Rectal smooth muscle tissue (tissue), 1 donor: ENCODE measurements around the gene DSCAM.
"Not testable (repeated sequence)": the region's sequence is repeated elsewhere in the genome, so short reads cannot be mapped to it uniquely, and the experiment has no call there.

Experiments used
- H3K27ac ChIP-seq: one replicate; pipeline ENCODE4 v1.7.0; 2013; ENCODE audit warnings: low read depth, low read length, inconsistent platforms
- H3K27me3 ChIP-seq: one replicate; pipeline ENCODE4 v1.7.0; 2013; ENCODE audit warnings: low read length; ENCODE audit not compliant: control insufficient read depth, insufficient read depth
- H3K36me3 ChIP-seq: one replicate; pipeline ENCODE4 v1.7.0; 2013; ENCODE audit warnings: low read length; ENCODE audit not compliant: control insufficient read depth, insufficient read depth
- H3K4me1 ChIP-seq: one replicate; pipeline ENCODE4 v1.7.0; 2013; ENCODE audit warnings: low read length; ENCODE audit not compliant: control insufficient read depth, insufficient read depth
- H3K4me3 ChIP-seq: one replicate; pipeline ENCODE4 v1.7.0; 2013; ENCODE audit warnings: low read length
- H3K9ac ChIP-seq: one replicate; pipeline ENCODE4 v1.7.0; 2013; ENCODE audit warnings: low read length

Gene DSCAM

DNA sequence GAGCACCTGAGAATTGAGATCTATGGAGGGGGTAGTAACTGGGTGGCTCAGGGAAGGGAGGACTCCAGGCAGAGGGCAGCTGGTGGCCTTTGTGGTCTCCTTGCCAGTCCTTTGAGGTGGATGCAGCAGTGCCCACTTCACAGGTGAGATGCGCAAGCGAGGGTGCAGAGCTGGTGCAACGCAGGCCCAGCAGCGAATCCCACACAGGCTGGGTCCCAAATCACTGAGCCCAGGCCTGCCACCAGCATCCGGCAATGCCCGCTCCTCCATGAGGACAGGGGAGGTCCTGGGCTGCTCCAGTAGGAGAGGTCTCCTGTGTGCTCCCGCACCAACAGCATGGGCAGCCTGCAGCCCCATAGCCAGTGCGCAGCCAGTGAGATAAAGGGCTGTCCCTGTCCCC is 661.8 kb downstream of the DSCAM start:
- Histone ChIP-seq H3K36me3 (no peaks in the 10 kb centered on the region), H3K4me3 (no peak overlapping the region), H3K27me3 (no peaks in the 10 kb centered on the region), H3K4me1 (no peaks in the 10 kb centered on the region), H3K27ac (no peak overlapping the region), H3K9ac (no peak overlapping the region)

DNA sequence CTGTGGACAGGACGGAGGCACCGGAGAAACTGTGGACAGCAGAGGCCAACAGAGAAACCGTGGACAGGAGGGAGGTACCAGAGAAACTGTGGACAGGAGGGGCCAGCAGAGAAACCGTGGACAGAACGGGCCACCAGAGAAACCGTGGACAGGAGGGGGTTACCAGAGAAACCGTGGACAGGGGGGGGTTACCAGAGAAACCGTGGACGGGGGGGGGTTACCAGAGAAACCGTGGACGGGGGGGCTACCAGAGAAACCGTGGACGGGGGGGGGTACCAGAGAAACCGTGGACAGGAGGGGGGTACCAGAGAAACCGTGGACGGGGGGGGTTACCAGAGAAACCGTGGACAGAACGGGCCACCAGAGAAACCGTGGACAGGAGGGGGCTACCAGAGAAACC is 664.5 kb downstream of the DSCAM start:
- not testable (repeated sequence) for H3K4me1 ChIP-seq, H3K4me3 ChIP-seq, H3K9ac ChIP-seq, H3K36me3 ChIP-seq, H3K27ac ChIP-seq, H3K27me3 ChIP-seq

- Histone ChIP-seq H3K27ac (no peak overlapping the region), H3K4me3 (no peak overlapping the region), H3K27me3 (no peaks in the 10 kb centered on the region), H3K36me3 (no peaks in the 10 kb centered on the region), H3K9ac (no peak overlapping the region), H3K4me1 (no peaks in the 10 kb centered on the region)
Measured at GRCh38 chr21:40179166-40179565, 667.8 kb downstream of the DSCAM start.

DNA sequence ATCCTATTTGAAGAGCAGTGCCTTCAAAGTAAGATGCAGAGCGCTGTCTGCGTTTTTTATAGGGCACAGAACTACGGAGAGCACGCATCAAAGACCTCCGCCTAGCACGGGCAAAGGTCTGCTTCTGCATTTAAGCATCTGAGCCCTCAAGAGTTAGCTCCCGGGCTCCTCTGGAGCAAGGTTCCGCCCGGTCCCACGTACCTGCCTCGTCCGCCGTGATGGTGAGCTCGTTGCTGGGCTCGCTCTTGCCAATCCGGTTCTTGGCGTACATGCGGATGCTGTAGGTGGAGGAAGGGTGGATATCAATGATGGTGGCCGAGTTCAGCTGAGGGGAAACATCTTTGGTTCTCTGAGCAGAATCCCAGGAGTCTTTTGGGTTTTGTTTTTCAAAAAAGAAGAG is 668.2 kb downstream of the DSCAM start:
- H3K4me3 ChIP-seq, result no peak overlapping the region

GRCh38 chr21:40177979-40178378 is 669.0 kb downstream of the DSCAM start:
- Histone ChIP-seq H3K9ac (no peak overlapping the region), H3K4me3 (no peak overlapping the region), H3K27ac (no peak overlapping the region), H3K27me3 (no peaks in the 10 kb centered on the region), H3K36me3 (no peaks in the 10 kb centered on the region), H3K4me1 (no peaks in the 10 kb centered on the region)

More for the DNA sequence above, 668.2 kb downstream of the DSCAM start:
- no peak overlapping the region for H3K27ac ChIP-seq
- H3K4me1 ChIP-seq, result no peaks in the 10 kb centered on the region
- H3K27me3 ChIP-seq, result no peaks in the 10 kb centered on the region
- no peak overlapping the region for H3K9ac ChIP-seq
- H3K36me3 ChIP-seq, result no peaks in the 10 kb centered on the region

GRCh38 chr21:40176724-40177123 is 670.2 kb downstream of the DSCAM start:
- Histone ChIP-seq H3K36me3 (no peaks in the 10 kb centered on the region), H3K27me3 (no peaks in the 10 kb centered on the region), H3K27ac (no peak overlapping the region), H3K4me3 (no peak overlapping the region), H3K9ac (no peak overlapping the region), H3K4me1 (no peaks in the 10 kb centered on the region)

GRCh38 chr21:40173816-40174215 is 673.1 kb downstream of the DSCAM start:
- Histone ChIP-seq H3K9ac (no peak overlapping the region), H3K4me3 (no peak overlapping the region), H3K27ac (no peak overlapping the region), H3K36me3 (no peaks in the 10 kb centered on the region), H3K4me1 (no peaks in the 10 kb centered on the region), H3K27me3 (no peaks in the 10 kb centered on the region)

GRCh38 chr21:40169971-40170370 is 677.0 kb downstream of the DSCAM start:
- H3K9ac ChIP-seq, result no peak overlapping the region
- no peaks in the 10 kb centered on the region for H3K27me3 ChIP-seq
- no peak overlapping the region for H3K27ac ChIP-seq
- H3K4me1 ChIP-seq, result no peaks in the 10 kb centered on the region
- no peak overlapping the region for H3K4me3 ChIP-seq
- no peaks in the 10 kb centered on the region for H3K36me3 ChIP-seq

DNA sequence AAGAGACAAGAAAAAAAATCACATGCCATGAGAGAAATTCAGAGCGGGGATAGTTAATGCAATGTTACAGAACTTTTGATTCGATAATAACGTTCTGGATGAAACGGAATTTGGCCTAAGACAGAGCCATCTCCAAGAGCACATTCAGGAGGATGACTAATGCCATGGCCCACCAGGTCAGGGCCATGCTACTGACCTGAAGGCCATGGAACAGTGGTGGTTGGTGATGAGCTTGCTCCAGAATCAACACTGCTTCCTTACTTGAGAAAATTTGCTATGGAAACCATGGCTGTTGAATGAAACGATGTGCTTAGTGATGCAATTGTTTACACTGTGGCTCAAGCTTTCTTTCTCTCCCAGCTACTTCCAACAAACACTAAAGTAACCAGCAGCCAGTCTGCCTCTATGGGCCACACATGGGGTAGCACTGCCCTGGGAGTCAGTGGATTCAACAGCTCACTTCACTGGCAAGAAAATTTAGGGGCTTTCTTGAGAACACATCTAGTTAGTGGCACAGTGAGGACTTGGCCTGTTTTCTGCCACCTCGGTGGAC is 680.6 kb downstream of the DSCAM start:
- H3K4me3 ChIP-seq, result no peak overlapping the region
- no peaks in the 10 kb centered on the region for H3K4me1 ChIP-seq
- H3K9ac ChIP-seq, result no peak overlapping the region
- H3K27ac ChIP-seq, result no peak overlapping the region
- H3K27me3 ChIP-seq, result no peaks in the 10 kb centered on the region
- H3K36me3 ChIP-seq, result no peaks in the 10 kb centered on the region

- no peak overlapping the region for H3K9ac ChIP-seq
- H3K36me3 ChIP-seq, result no peaks in the 10 kb centered on the region
- H3K4me1 ChIP-seq, result no peaks in the 10 kb centered on the region
- no peak overlapping the region for H3K4me3 ChIP-seq
- no peaks in the 10 kb centered on the region for H3K27me3 ChIP-seq
- no peak overlapping the region for H3K27ac ChIP-seq
Measured at GRCh38 chr21:40165773-40166070, 681.2 kb downstream of the DSCAM start.

- H3K4me1 ChIP-seq, result no peaks in the 10 kb centered on the region
- H3K9ac ChIP-seq, result no peak overlapping the region
- H3K4me3 ChIP-seq, result no peak overlapping the region
- no peak overlapping the region for H3K27ac ChIP-seq
- H3K27me3 ChIP-seq, result no peaks in the 10 kb centered on the region
- H3K36me3 ChIP-seq, result no peaks in the 10 kb centered on the region
Measured at GRCh38 chr21:40164905-40165772, 681.8 kb downstream of the DSCAM start.

GRCh38 chr21:40162075-40162474 is 684.9 kb downstream of the DSCAM start:
- Histone ChIP-seq H3K27me3 (no peaks in the 10 kb centered on the region), H3K27ac (no peak overlapping the region), H3K4me1 (no peaks in the 10 kb centered on the region), H3K36me3 (no peaks in the 10 kb centered on the region), H3K4me3 (no peak overlapping the region), H3K9ac (no peak overlapping the region)

DNA sequence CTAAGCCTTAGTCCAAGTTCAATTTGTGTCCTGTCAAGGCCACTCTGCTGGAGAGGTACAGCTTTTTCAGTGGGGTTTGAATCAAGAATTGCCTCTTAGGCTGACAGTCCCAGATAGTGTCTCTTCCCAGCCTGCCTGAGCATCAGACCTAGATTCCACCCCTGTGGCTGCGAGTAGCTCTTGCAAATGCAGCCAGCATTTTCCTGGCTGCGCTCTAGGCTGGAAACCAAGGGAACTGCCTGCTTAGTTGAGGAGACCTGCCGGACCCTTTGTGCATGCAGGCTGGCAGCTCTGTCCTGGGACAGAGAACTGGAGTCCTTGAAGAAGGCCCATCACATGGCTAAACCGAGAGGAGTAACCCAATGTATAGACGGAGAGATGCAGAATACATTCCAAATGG is 686.0 kb downstream of the DSCAM start:
- Histone ChIP-seq H3K4me3 (no peak overlapping the region), H3K9ac (no peak overlapping the region), H3K36me3 (no peaks in the 10 kb centered on the region), H3K4me1 (no peaks in the 10 kb centered on the region), H3K27me3 (no peaks in the 10 kb centered on the region), H3K27ac (no peak overlapping the region)
